ENCODE data around the gene MAP7D1.

The MAP7D1 gene

GRCh38 chr1:36203554-36204346 is 47.8 kb downstream of the MAP7D1 start:
- no peak for DNase-seq (ENCODE audit: insufficient read length, low spot score)
- no peak for FAIRE-seq
- TF ChIP-seq CTCF (IDR thresholded peaks at IDR 0.05; ENCODE audit: insufficient read depth, missing control alignments) = no peak

- DNase-seq (ENCODE audit: insufficient read length, low spot score) (no peak), FAIRE-seq (no peak)
- no peak for TF ChIP-seq CTCF (IDR thresholded peaks at IDR 0.05; ENCODE audit: insufficient read depth, missing control alignments)
Observed at GRCh38 chr1:36204347-36204909, 48.5 kb downstream of the MAP7D1 start.

GRCh38 chr1:36206323-36206858 is 50.4 kb downstream of the MAP7D1 start:
- no peak for FAIRE-seq

GRCh38 chr1:36207339-36207738 is 51.4 kb downstream of the MAP7D1 start:
- FAIRE-seq (no peak), DNase-seq (ENCODE audit: insufficient read length, low spot score) (no peak)
- no peak for TF ChIP-seq CTCF (IDR thresholded peaks at IDR 0.05; ENCODE audit: insufficient read depth, missing control alignments)

More at GRCh38 chr1:36206323-36206858, 50.4 kb downstream of the MAP7D1 start:
- DNase-seq (ENCODE audit: insufficient read length, low spot score) = no peak
- no peak for TF ChIP-seq CTCF (IDR thresholded peaks at IDR 0.05; ENCODE audit: insufficient read depth, missing control alignments)

GRCh38 chr1:36208978-36209703 is 53.2 kb downstream of the MAP7D1 start:
- FAIRE-seq (no peak), DNase-seq (ENCODE audit: insufficient read length, low spot score) (no peak)
- TF ChIP-seq CTCF (IDR thresholded peaks at IDR 0.05; ENCODE audit: insufficient read depth, missing control alignments) = peak; percentile 31

GRCh38 chr1:36211307-36211706 is 55.3 kb downstream of the MAP7D1 start:
- DNase-seq (ENCODE audit: insufficient read length, low spot score) = no peak
- TF ChIP-seq CTCF (IDR thresholded peaks at IDR 0.05; ENCODE audit: insufficient read depth, missing control alignments) = no peak
- FAIRE-seq = no peak

Measured in D721Med (cell line).